Effector memory CD8-positive, alpha-beta T cell (primary cell): Measurements from ENCODE around the gene SAMD8.
"Not testable (repeated sequence)": the region's sequence is repeated elsewhere in the genome, so short reads cannot be mapped to it uniquely, and the experiment has no call there.

Experiments
- ATAC-seq: fragments of 150-1000 bp; cut with Tn5 transposase; replicated peaks from 2 replicates; pipeline ENCODE4 v1.10.0; 2021; ENCODE audit warnings: mild to moderate bottlenecking, moderate library complexity
- DNase-seq, 3 experiments: peaks; one replicate each; pipeline ENCODE4 v3.0.0; 2021
- H3K27ac Mint-ChIP-seq, 2 donors: one replicate each; pipeline ENCODE4 v1.8.0; 2022; ENCODE audit warnings: mild to moderate bottlenecking in 2 of 2, mixed read lengths in 2 of 2, moderate library complexity in 2 of 2
- H3K27me3 Mint-ChIP-seq, 2 donors: one replicate each; pipeline ENCODE4 v1.8.0; 2022; ENCODE audit warnings: mixed read lengths in 2 of 2
- H3K36me3 Mint-ChIP-seq: one replicate; pipeline ENCODE4 v1.8.0; 2022; ENCODE audit warnings: mild to moderate bottlenecking, moderate library complexity, mixed read lengths; ENCODE audit not compliant: insufficient read depth
- H3K4me1 Mint-ChIP-seq, 2 donors: one replicate each; pipeline ENCODE4 v1.8.0; 2022; ENCODE audit warnings: low read depth in 2 of 2, mixed read lengths in 2 of 2
- H3K4me3 Mint-ChIP-seq, 2 donors: one replicate each; pipeline ENCODE4 v1.8.0; 2022; ENCODE audit warnings: mild to moderate bottlenecking in 2 of 2, mixed read lengths in 2 of 2, moderate library complexity in 2 of 2
- H3K9me3 Mint-ChIP-seq, 2 donors: one replicate each; pipeline ENCODE4 v1.8.0; 2022; ENCODE audit warnings: mixed read lengths in 2 of 2

Gene SAMD8

DNA sequence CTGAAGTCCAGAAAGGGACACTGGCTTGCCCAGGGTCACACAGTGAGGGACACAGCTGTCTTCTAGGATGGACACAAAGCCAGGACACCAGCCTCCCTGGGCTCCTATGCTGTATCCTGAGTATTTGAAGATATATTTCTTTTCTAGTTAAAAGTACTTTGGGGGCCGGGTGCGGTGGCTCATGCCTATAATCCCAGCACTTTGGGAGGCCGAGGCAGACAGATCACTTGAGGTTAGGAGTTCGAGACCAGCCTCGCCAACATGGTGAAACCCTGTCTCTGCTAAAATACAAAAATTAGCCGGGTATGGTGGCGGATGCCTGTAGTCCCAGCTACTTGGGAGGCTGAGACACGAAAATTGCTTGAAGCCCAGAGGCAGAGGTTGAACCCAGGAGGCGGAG lies 4.6 kb upstream of the SAMD8 start:
- DNase-seq, H3K27ac Mint-ChIP-seq, H3K4me3 Mint-ChIP-seq, H3K9me3 Mint-ChIP-seq, ATAC-seq, H3K27me3 Mint-ChIP-seq: not testable (repeated sequence)
- Mint-ChIP-seq H3K36me3 (peaks cover 20% of the 10 kb centered on the region), H3K4me1 (peaks cover 14 to 19% of the 10 kb centered on the region in 2 donors)

DNA sequence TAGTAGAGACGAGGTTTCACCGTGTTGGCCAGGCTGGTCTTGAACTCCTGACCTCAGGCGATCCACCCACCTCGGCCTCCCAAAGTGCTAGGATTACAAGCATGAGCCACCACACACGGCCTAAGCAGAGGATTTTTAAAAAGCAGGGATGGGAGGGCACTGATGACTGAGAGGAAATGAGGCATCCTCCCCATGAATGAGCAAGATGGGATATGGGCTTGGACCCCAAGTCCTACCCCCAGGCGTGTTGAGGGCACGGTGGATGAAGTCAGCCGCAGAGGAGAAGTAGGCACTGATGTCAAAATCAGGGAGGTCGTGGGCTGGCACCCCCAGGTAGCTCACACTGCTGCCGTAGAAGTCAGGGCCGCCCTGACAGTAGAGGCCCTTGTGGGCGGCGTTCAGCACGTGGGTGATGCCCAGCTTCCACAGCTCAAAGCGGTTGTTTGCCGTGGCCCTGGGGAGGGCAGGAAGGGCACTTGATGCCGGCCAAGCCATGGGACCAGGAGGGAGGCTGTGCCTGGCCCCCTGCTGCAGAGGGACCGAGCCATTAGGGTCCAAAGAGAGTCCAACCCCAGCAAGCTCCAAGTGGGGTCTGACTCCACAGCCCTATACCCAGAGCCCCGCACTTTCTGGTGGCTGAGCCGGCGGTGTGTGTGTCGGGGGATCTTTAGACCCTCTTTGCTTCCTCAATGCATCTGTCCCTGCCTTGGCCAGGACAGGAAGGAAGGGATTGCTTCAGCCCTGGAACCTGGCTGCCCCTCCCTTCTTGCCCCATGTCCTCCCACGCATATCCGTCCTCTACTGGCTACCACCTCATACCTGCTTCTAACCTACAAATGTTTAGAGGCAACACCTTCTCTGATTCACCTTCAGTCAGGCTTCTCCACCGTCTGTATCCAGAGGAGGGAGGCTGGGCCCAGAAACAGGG lies 3.4 kb upstream of the SAMD8 start:
- no peak overlapping the region for H3K4me3 Mint-ChIP-seq
- ATAC-seq: no peak
- no peak overlapping the region for H3K27ac Mint-ChIP-seq
- peaks cover 26% of the 10 kb centered on the region for H3K36me3 Mint-ChIP-seq
- no peaks in the 10 kb centered on the region for H3K9me3 Mint-ChIP-seq
- H3K4me1 Mint-ChIP-seq: peaks cover 24 to 27% of the 10 kb centered on the region in 2 donors
- no peak for DNase-seq
- no peaks in the 10 kb centered on the region for H3K27me3 Mint-ChIP-seq

- Mint-ChIP-seq H3K4me1 (peaks cover 31 to 33% of the 10 kb centered on the region in 2 donors), H3K4me3 (peak overlapping the region in 1 of 2 donors; percentile 94), H3K9me3 (no peaks in the 10 kb centered on the region), H3K36me3 (peaks cover 26% of the 10 kb centered on the region), H3K27ac (peak overlapping the region; percentile 90 to 95), H3K27me3 (no peaks in the 10 kb centered on the region)
- ATAC-seq (no peak), DNase-seq (no peak)
Measured at GRCh38 chr10:75108684-75109458, 2.6 kb upstream of the SAMD8 start.

GRCh38 chr10:75109459-75109778 lies 2.0 kb upstream of the SAMD8 start:
- Mint-ChIP-seq H3K4me3 (peak overlapping the region; percentile 90 to 94), H3K36me3 (peaks cover 26% of the 10 kb centered on the region), H3K9me3 (no peaks in the 10 kb centered on the region), H3K27ac (peak overlapping the region; percentile 90 to 95), H3K27me3 (no peaks in the 10 kb centered on the region), H3K4me1 (peaks cover 34% of the 10 kb centered on the region in 2 donors)
- DNase-seq (no peak), ATAC-seq (no peak)

DNA sequence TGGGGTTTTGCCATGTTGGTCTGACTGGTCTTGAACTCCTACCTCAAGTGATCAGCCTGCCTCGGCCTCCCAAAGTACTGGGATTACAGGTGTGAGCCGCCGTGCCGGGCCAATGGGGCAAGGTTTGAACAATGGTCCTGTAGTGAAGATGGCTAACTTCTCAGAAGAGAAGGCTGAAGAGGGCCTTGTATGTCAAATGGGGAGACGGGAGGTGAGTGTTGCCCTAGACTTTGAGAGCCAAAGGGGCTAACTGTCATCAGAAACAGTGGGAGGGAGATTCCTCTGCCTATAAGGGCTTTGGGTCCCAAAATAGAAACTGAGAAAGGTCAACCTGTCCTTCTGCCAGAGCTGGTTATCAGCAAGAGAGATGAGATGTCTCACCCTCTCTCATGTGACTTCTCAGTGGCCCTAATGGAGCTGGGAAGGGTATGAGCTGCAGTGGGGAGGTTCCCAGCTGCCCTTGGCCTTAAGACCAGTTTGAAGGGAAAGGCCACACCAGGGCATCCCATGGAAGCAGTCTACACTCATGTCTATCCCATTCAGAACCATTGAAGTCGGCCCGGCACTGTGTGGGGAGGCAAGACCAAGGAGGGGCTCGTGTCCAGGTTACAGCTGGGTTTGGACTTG lies 1.3 kb upstream of the SAMD8 start:
- no peaks in the 10 kb centered on the region for H3K27me3 Mint-ChIP-seq
- peaks cover 26% of the 10 kb centered on the region for H3K36me3 Mint-ChIP-seq
- peak overlapping the region; percentile 90 to 95 for H3K27ac Mint-ChIP-seq
- no peaks in the 10 kb centered on the region for H3K9me3 Mint-ChIP-seq
- DNase-seq (no peak), ATAC-seq (no peak)
- peak overlapping the region; percentile 90 to 94 for H3K4me3 Mint-ChIP-seq
- H3K4me1 Mint-ChIP-seq: peaks cover 40 to 41% of the 10 kb centered on the region in 2 donors

GRCh38 chr10:75111907-75112679 lies 637 bp downstream of the SAMD8 start:
- H3K4me3 Mint-ChIP-seq: peak overlapping the region; percentile 90 to 94
- DNase-seq: peak; percentile 21 to 42 (median 29)
- H3K36me3 Mint-ChIP-seq: peaks cover 26% of the 10 kb centered on the region
- H3K27me3 Mint-ChIP-seq: no peaks in the 10 kb centered on the region
- peaks cover 46 to 47% of the 10 kb centered on the region in 2 donors for H3K4me1 Mint-ChIP-seq
- H3K27ac Mint-ChIP-seq: peak overlapping the region; percentile 90 to 95
- ATAC-seq: peak; percentile 35
- H3K9me3 Mint-ChIP-seq: no peaks in the 10 kb centered on the region

DNA sequence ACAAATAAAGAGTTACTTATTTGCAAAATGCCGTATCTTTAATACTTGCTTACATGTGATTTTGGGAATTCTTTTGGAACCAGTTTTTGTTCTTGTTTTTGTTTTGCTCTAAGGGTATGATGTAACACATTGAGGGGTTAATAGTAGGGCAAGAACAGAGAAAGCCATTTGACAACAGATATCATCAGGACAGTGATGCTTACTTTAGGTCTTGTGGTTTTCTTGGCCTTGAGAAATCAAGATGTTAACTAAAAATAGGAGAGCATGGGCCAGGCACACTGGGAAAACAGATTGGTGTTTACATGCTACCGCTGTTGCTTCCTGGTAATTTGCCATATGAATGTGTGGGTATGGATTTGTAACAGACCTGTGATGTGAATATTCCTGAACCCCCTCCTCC lies 3.7 kb downstream of the SAMD8 start:
- no peak for DNase-seq
- no peak overlapping the region for H3K4me3 Mint-ChIP-seq
- H3K4me1 Mint-ChIP-seq: peaks cover 43 to 50% of the 10 kb centered on the region in 2 donors
- H3K9me3 Mint-ChIP-seq: no peaks in the 10 kb centered on the region
- H3K36me3 Mint-ChIP-seq: peaks cover 23% of the 10 kb centered on the region
- peak overlapping the region in 1 of 2 donors; percentile 54 for H3K27ac Mint-ChIP-seq
- H3K27me3 Mint-ChIP-seq: no peaks in the 10 kb centered on the region
- ATAC-seq: no peak

DNA sequence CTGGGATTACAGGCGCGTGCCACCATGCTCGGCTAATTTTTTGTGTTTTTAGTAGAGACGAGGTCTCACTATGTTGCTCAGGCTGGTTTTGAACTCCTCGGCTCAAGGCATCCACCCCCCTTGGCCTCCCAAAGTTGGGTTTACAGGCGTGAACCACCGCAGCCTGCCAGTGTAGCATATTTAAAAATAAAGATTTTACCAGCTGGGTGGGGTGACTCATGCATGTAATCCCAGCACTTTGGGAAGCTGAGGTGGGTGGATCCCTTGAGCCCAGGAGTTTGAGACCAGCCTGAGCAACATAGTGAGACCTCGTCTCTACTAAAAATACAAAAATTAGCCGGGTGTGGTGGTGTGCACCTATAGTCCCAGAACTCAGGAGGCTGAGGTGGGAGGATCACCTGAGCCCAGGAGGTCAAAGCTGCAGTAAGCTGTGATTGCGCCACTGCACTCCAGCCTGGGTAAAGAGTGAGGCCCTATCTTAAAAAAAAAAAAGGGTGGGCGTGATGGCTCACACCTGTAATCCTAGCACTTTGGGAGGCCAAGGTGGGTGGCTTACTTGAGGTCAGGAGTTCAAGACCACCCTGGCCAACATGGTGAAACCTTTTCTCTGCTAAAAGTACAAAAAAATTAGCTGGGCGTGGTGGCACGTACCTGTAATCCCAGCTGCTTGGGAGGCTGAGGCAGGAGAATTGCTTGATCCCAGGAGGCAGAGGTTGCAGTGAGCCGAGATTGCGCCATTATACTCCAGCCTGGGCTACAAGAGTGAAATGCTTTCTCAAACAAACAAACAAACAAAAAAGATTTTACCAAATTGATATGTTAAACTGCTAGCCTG lies 5.7 kb downstream of the SAMD8 start:
- not testable (repeated sequence) for H3K9me3 Mint-ChIP-seq, DNase-seq, H3K27ac Mint-ChIP-seq, ATAC-seq, H3K36me3 Mint-ChIP-seq, H3K4me3 Mint-ChIP-seq, H3K27me3 Mint-ChIP-seq
- peaks cover 31 to 37% of the 10 kb centered on the region in 2 donors for H3K4me1 Mint-ChIP-seq

- ATAC-seq (no peak), DNase-seq (no peak)
- H3K27me3 Mint-ChIP-seq: no peaks in the 10 kb centered on the region
- H3K27ac Mint-ChIP-seq: peak overlapping the region; percentile 20 to 23
- no peaks in the 10 kb centered on the region for H3K36me3 Mint-ChIP-seq
- no peak overlapping the region for H3K4me3 Mint-ChIP-seq
- peaks cover 26 to 30% of the 10 kb centered on the region in 2 donors for H3K4me1 Mint-ChIP-seq
- H3K9me3 Mint-ChIP-seq: no peaks in the 10 kb centered on the region
Measured at GRCh38 chr10:75117995-75118394, 6.5 kb downstream of the SAMD8 start.

DNA sequence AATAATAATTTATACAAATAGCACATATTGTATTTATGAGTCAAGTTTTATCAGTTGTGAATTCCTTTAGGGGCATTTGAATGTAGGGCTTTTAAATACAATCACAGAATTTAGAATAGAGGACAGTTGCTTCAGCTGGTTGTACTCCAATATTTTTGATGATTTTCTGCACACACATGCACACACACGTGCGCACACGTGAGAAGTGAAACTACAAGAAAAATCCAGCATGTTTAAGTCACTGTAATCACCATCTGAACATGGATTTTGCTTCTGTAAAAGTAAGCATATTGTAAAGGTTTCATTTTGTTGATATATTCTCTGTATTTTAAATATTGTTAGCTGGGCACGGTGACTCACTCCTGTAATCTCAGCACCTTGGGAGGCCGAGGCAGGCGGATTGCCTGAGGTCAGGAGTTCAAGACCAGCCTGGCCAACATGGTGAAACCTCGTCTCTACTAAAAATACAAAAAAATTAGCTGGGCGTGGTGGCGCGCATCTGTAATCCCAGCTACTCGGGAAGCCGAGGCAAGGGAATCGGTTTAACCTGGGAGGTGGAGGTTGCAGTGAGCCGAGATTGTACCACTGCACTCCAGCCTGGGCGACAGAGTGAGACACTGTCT lies 8.1 kb downstream of the SAMD8 start:
- H3K27me3 Mint-ChIP-seq, ATAC-seq, H3K4me3 Mint-ChIP-seq, DNase-seq, H3K27ac Mint-ChIP-seq, H3K9me3 Mint-ChIP-seq, H3K36me3 Mint-ChIP-seq: not testable (repeated sequence)
- H3K4me1 Mint-ChIP-seq: peaks cover 20 to 28% of the 10 kb centered on the region in 2 donors

- peak overlapping the region; percentile 57 to 67 for H3K27ac Mint-ChIP-seq
- no peak overlapping the region for H3K4me3 Mint-ChIP-seq
- H3K27me3 Mint-ChIP-seq: no peaks in the 10 kb centered on the region
- ATAC-seq: no peak
- H3K4me1 Mint-ChIP-seq: peaks cover 14 to 23% of the 10 kb centered on the region in 2 donors
- peaks cover 13% of the 10 kb centered on the region for H3K36me3 Mint-ChIP-seq
- H3K9me3 Mint-ChIP-seq: no peaks in the 10 kb centered on the region
- no peak for DNase-seq
Measured at GRCh38 chr10:75121322-75121721, 9.9 kb downstream of the SAMD8 start.

DNA sequence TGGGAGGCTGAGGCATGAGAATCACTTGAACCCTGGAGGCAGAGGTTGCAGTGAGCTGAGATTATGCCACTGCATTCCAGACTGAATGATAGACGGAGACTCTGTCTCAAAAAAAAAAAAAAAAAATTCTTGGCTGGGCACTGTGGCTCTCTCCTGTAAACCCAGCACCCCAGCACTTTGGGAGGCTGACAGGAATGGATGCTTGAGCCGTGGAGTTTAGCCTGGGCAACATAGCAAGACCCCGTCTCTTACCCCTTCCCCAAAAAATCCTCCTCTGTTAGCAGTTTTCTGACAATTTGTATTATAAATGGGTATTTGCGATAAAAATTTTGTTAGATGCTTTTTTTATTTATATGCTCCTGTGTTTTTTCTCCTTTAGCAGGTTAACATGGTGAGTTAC lies 11.0 kb downstream of the SAMD8 start:
- H3K27me3 Mint-ChIP-seq: no peaks in the 10 kb centered on the region
- ATAC-seq: no peak
- no peak for DNase-seq
- H3K4me3 Mint-ChIP-seq: no peak overlapping the region
- no peak overlapping the region for H3K27ac Mint-ChIP-seq
- peaks cover 13 to 24% of the 10 kb centered on the region in 2 donors for H3K4me1 Mint-ChIP-seq
- H3K9me3 Mint-ChIP-seq: no peaks in the 10 kb centered on the region
- peaks cover 13% of the 10 kb centered on the region for H3K36me3 Mint-ChIP-seq
